ENCODE measurements around the gene JMY. TPM values are rescaled to one million over a fixed set of nuclear protein-coding genes. Genes with fewer than 3 reads are reported as not detected.

Gene JMY
- total RNA-seq, 2 donors from 2014 or later, result 13.9 to 15.5 TPM

Other genes with a start within 250 kb of the JMY start
- 1 to 10 TPM; 1.7 to 3.6 TPM for gene DMGDH, start 166.5 kb upstream of the JMY start, total RNA-seq
- 10 to 100 TPM; 24.5 to 36.3 TPM for gene BHMT2, start 166.4 kb upstream of the JMY start, total RNA-seq
- under 1 TPM; 0.28 to 0.62 TPM for gene BHMT, start 124.3 kb upstream of the JMY start, total RNA-seq